Measurements from ENCODE around the gene PLA2G1B. TPM values are rescaled to one million over a fixed set of nuclear protein-coding genes. Genes with fewer than 3 reads are reported as not detected.

The PLA2G1B gene
- total and polyA plus RNA-seq, 2 of the 13 experiments (the other 11 are each of a cell fraction or from before 2014, with no cell fraction given) = 0.33 to 1.4 TPM

GRCh38 chr12:120292661-120293531, 34.7 kb downstream of the PLA2G1B start, which contains the start of gene RNU4-1 (continued):
- TF ChIP-seq ZFY (CRISPR knock-in tag; IDR thresholded peaks at IDR 0.05) (no peak), ZNF205 (CRISPR knock-in tag; IDR thresholded peaks at IDR 0.05) (peak; percentile 80), GATA4 (IDR thresholded peaks at IDR 0.05; ENCODE audit: borderline replicate concordance, low read depth) (peak; percentile 99), YEATS4 (CRISPR knock-in tag; IDR thresholded peaks at IDR 0.05; ENCODE audit: borderline replicate concordance) (peak; percentile 50; the same call in 1 of the 2 replicates), CEBPB (IDR thresholded peaks at IDR 0.05; ENCODE audit: borderline replicate concordance, low read depth, low read length) (peak; percentile 21; the same call in 1 of the 2 replicates), JUNB (CRISPR knock-in tag; IDR thresholded peaks at IDR 0.05; ENCODE audit: borderline replicate concordance) (peak; percentile 79; the same call in 1 of the 2 replicates), ZNF652 (CRISPR knock-in tag; IDR thresholded peaks at IDR 0.05; ENCODE audit: borderline replicate concordance, low read depth) (no peak; the same call in 1 of the 2 replicates), GLMP (CRISPR knock-in tag; IDR thresholded peaks at IDR 0.05; ENCODE audit: borderline replicate concordance) (no peak), KMT2B (CRISPR knock-in tag; IDR thresholded peaks at IDR 0.05) (no peak; the same call in 1 of the 2 replicates), ZNF230 (CRISPR knock-in tag; IDR thresholded peaks at IDR 0.05) (0 out of 2 replicates have a peak, but pooled peaks have one; percentile 34), MED8 (CRISPR knock-in tag; IDR thresholded peaks at IDR 0.05; ENCODE audit: insufficient replicate concordance) (peak; percentile 99), THAP11 (CRISPR knock-in tag; IDR thresholded peaks at IDR 0.05) (peak; percentile 82), PTBP1 (IDR thresholded peaks at IDR 0.05; ENCODE audit: low read depth, low read length, poor library complexity, severe bottlenecking) (no peak), NR2F1 (CRISPR knock-in tag; IDR thresholded peaks at IDR 0.05) (no peak), KDM6A (CRISPR knock-in tag; IDR thresholded peaks at IDR 0.05; ENCODE audit: low read depth) (no peak)
- TF ChIP-seq, protein P1, sequence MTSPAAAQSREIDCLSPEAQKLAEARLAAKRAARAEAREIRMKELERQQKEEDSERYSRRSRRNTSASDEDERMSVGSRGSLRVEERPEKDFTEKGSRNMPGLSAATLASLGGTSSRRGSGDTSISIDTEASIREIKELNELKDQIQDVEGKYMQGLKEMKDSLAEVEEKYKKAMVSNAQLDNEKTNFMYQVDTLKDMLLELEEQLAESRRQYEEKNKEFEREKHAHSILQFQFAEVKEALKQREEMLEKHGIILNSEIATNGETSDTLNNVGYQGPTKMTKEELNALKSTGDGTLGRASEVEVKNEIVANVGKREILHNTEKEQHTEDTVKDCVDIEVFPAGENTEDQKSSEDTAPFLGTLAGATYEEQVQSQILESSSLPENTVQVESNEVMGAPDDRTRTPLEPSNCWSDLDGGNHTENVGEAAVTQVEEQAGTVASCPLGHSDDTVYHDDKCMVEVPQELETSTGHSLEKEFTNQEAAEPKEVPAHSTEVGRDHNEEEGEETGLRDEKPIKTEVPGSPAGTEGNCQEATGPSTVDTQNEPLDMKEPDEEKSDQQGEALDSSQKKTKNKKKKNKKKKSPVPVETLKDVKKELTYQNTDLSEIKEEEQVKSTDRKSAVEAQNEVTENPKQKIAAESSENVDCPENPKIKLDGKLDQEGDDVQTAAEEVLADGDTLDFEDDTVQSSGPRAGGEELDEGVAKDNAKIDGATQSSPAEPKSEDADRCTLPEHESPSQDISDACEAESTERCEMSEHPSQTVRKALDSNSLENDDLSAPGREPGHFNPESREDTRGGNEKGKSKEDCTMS (CRISPR knock-in tag; conservative IDR thresholded peaks at IDR 0.05) = no peak
- TF ChIP-seq, protein P2, sequence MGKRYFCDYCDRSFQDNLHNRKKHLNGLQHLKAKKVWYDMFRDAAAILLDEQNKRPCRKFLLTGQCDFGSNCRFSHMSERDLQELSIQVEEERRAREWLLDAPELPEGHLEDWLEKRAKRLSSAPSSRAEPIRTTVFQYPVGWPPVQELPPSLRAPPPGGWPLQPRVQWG (CRISPR knock-in tag; IDR thresholded peaks at IDR 0.05; ENCODE audit: borderline replicate concordance, low read depth) = no peak
- TF ChIP-seq, protein P3, sequence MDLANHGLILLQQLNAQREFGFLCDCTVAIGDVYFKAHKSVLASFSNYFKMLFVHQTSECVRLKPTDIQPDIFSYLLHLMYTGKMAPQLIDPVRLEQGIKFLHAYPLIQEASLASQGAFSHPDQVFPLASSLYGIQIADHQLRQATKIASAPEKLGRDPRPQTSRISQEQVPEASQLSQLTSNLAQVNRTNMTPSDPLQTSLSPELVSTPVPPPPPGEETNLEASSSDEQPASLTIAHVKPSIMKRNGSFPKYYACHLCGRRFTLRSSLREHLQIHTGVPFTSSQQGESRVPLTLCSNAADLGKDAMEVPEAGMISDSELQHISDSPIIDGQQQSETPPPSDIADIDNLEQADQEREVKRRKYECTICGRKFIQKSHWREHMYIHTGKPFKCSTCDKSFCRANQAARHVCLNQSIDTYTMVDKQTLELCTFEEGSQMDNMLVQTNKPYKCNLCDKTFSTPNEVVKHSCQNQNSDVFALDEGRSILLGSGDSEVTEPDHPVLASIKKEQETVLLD (CRISPR knock-in tag; IDR thresholded peaks at IDR 0.05; ENCODE audit: low read depth) = peak; percentile 54; the same call in 1 of the 2 replicates
